NCI-H748 treated with DMSO at 0.1 percent for 48 hours (cell line): ENCODE data around the gene FILIP1L.
A peak's percentile ranks its signal among the peaks of the same experiment; 100 is the strongest.

Experiments used
- DNase-seq: peaks from one replicate; lab custom pipeline; 2025; lab: John Stamatoyannopoulos, UW

Gene FILIP1L

GRCh38 chr3:99867594-99868310, 246.5 kb downstream of the FILIP1L start:
- no peak for DNase-seq

DNA sequence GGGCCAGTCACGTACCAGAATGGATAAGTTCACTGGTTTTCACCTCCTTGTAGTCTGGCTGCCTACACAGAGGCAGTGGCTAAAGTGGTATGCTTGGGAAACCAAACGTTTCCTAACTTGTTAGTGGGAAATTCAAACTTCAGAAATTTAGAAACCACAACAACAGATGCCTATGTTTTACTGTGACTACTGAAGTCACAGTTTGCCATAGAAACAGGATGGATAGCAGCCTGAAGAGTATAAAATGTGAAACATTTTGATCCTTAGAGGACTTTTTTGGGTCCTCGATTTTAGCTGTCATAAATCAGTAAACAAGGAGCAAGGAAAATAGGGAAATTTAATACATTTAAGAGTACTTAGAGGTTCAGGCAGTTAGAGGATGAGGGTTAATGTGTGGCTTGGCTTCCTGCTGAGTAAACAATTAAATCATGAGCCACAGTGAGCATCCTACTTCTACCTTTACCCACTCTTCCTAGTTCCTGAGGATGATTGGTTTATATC, 248.0 kb downstream of the FILIP1L start:
- no peak for DNase-seq

GRCh38 chr3:99865321-99865720, 249.0 kb downstream of the FILIP1L start:
- no peak for DNase-seq

DNA sequence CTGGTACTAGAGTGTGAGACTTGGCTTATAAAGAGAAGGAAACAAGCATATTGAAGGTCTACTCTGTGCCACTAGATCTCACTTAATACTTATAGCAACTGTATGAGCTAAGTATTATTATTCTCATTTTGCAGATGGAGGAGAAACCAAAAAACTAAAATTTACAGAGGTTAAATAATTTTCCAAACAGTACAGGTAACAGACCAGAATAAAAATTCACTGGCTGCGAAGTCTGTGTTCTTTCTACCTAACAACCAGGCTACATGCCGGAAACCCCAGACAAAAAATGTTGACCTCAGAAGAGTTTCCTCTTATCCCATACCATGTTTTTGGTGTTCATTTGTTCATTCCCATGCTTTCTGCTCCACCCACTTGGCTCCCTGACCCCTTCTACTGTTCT, 250.0 kb downstream of the FILIP1L start:
- DNase-seq, result no peak

DNA sequence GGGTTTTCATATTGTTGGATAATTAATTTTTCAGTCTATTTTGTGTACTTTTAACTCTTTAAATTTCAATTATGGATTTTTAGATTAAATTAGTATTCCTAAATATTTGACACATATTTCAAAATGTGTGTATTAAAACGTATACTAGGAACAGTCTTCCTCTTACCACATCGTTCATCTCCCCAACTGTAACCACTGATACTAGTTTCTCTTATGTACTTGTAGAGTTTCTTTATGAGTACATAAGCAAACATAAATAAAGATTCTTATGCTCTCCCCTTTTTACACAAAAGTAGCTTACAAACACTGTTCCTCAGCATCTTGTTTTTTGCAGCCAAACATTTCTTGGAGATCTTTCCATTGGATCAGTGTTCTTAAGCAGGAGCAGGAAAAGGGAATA, 250.7 kb downstream of the FILIP1L start:
- DNase-seq, result no peak

DNA sequence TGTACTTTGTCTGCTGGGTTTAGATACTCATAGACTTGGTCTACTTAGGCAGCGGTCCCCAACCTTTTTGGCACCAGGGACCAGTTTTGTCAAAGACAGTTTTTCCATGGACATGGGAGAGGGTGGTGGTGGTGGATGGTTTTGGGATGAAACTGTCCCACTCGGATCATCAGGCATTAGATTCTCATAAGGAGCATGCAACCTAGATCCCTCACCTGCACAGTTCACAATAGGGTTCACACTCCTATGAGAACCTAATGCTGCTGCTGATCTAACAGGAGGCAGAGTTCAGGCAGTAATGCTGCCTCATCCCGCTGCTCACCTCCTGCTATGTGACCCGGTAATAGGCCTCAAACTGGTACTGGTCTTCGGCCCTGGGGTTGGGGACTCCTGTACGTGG, 251.3 kb downstream of the FILIP1L start:
- DNase-seq, result no peak

- no peak for DNase-seq
These were observed 252.1 kb downstream of the FILIP1L start for GRCh38 chr3:99862208-99862607.

GRCh38 chr3:99861216-99861615, 253.1 kb downstream of the FILIP1L start:
- DNase-seq, result no peak

DNA sequence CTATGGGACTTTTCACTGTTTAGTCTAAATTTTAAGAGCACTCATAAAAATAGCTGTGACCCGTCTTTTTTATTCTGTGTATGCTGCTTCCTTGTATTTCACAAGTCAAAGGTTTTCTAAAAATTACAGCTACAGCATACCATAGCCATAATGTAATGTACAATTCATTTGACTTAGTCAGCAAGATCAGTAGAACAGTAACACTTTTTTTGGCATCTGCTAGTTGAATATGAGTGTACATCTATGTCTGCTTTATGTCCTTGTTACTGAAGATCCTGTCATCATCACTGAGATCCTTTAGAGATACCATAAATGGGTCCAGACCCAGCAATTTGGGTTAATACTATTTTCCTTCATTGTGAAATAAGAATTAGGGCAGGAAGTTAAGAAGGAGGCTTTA, 254.5 kb downstream of the FILIP1L start:
- no peak for DNase-seq

GRCh38 chr3:99858469-99858868, 255.8 kb downstream of the FILIP1L start:
- DNase-seq, result no peak

DNA sequence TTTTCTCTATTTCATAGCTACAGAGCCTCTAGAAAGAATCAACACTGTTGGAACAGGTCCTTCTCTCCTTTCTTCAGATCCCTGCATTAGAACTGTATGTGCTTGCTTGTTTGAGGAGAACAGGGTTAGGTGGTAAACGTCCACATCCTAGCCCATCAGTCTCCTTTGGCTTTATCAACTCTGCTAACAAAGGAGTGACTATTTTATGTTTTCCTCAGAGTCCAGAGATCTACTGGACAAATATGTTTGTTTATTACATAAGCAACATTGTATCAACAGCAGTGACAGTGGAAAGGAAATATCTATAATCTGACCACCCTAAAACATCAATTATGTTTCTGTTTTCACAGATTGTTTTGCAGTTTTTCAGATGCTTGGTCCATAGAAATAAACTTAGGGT, 257.0 kb downstream of the FILIP1L start:
- no peak for DNase-seq

DNA sequence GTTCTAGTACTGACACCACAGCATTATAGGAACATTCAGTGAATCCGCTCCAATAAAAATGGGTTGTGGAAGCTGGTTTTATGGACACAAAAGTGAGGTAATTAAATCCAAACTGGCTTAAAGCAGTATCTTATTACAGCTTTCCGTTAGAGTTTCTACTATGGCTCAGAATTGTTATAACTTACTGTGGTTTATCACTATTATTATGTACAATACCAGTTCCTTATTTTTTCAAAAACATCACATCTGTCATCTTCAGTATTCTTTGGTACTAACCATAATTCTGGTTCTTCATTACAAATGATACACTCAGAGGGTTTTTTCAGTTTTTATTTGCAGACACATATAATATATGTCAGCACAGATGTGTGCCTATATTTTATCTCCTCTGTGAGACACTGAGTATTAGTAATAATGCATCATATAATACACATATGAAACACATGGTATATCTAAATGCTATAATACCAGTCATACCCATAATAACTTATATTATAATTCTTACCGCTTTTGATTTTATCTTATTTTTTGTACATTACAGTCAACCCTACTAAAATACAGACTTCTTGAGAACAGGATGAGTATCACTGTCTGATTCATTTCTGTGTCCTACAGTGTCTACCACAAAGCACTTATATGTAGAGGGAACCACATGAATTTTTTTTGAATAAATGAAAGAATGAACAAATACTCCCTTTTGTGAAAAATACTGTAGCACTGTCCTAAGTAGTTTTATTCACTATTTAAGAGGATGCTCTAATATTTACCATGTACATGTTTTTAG, 257.7 kb downstream of the FILIP1L start:
- no peak for DNase-seq

- no peak for DNase-seq
These were observed 258.4 kb downstream of the FILIP1L start for GRCh38 chr3:99855900-99856299.

DNA sequence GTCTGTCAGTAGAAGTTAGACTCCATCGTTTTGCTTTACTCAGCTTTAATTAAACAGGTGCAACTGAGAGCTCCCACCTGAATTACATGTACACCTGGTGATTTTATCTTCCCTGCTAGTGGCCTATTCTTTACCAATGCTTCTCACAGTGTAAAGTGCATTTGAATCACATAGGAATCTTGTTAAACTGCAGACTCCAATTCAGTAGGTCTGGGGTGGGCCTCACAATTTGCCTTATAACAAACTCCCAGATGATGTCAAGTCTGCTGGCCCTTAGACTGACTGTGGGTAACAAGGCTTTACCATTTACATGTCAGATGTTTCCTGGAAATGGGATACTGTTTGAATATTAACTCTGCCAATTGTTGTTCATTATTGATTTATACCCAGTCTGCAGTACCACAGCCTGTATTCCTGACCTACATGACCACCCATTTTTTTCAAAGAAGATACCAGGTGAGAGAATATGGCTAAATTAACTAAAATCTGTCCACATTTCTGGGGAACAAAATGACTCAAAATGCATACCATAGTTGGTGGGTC, 259.5 kb downstream of the FILIP1L start:
- no peak for DNase-seq

DNA sequence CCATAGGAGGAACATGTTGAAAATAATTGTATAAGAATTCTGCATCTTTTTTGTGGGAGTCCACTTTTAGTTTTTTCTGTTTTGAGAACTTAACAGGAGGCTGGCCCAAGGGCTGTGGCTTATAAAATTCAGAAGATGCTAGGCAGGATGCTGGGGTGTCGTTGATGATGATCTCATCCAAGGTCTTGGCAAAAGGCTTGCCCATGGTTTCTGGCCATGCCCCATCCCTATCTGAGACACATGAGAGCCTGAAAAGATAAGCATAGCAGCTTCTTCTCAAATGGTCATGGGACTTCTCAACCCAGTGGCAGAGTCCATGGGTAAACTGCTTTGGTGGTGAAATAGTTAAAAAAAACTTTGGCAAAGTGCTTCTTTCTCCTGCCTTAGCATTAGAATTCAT, 261.4 kb downstream of the FILIP1L start:
- no peak for DNase-seq

DNA sequence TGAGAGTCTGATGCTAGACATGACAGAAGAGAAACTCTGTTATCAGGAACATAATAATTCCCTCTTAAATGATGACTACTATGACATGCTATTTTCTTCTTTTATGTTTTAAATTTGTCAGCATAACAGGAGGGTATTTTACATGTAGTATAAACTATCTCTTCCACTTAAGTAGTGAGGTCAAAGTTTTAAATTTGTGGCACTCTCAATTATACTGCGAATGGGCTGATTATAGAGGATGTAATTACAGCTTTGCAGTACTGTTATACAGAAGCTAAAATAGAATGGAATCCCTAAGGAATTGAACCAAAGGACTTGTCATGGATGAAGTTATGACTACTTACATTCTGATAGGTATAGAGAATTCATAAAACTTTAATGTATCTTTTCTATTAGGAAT, 262.3 kb downstream of the FILIP1L start:
- DNase-seq, result no peak

- DNase-seq, result no peak
These were observed 263.7 kb downstream of the FILIP1L start for GRCh38 chr3:99850608-99851007.

DNA sequence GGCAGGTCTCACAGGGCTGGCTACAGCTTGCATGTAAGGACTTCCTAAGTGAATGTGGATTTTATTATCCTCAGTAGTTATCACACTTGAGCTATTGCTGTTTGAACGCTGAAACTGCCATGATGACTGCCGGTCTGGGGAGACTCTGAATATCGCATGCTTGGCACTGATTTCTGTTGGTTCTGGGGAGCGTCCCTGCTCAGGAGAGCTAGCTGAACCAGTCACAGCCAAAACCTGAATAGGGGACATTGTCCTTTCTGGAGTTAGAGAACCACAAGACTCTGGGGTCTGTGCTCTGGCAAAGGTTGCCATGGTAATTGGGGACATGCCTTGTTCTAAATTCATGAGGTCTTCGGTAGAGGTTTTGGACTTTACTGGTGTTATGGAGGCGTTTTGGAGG, 265.9 kb downstream of the FILIP1L start:
- DNase-seq, result no peak

DNA sequence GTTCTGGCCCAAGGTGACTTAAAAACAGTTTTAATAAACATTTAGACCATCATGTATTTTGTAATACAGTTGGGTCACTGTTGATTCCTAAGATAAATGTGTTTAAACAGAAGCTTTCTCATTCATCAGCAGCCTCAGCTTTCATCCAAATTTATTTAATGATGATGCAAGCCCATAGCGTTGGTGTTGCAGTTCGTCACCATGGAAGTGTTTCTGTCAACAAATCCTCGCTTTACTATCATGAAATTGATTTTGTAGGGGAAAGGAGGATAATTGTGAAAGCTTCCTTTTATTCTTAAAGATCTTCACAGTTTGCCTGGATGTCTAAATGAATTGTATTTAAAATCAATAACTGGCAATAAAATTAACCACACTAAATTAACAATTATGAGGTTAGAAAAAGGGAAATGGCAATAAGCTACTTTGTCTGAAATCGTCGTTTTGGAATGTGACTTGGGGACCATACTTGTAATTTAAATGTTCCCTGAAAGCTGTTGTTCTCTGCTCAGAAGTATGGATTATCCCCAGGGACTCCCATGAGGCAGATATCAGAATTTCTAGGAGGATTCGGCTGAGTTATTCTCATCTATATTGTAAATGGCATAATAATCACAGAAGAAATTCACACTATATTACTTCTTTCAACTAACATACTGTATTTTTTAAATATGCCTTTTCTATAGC, 267.7 kb downstream of the FILIP1L start:
- DNase-seq, result peak; percentile 22

GRCh38 chr3:99845999-99846398, 268.3 kb downstream of the FILIP1L start:
- no peak for DNase-seq

- DNase-seq, result no peak
These were observed 269.0 kb downstream of the FILIP1L start for GRCh38 chr3:99845331-99845730.

DNA sequence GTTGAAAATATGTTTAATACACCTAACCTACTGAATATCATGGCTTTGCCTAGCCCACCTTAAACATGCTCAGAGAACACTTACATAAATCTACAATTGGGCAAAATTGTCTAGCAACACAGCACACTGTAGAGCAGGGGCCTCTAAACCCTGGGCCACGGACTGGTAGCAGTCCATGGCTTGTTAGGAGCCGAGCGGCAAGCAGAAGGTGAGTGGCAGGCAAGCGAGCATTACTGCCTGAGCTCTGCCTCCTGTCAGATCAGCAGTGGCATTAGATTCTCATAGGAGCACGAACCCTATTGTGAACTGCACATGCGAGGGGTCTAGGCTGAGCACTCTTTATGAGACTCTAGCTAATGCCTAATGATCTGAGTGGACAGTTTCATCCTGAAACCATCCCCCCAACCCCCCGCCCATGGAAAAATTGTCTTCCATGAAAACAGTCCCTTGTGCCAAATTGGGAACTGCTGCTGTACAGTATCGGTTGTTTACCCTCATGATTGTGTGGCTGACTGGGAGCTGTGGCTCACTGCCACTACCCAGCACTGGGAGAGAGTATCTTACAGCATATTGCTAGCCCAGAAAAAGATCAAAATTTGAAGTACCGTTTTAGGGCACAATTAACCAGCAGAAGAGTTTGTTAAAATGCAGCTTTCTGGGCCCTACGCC, 270.6 kb downstream of the FILIP1L start:
- DNase-seq, result no peak
